Heart left ventricle (tissue), 13 donors: ENCODE results near the gene SCYL1.
"Not testable (repeated sequence)": the region's sequence is repeated elsewhere in the genome, so short reads cannot be mapped to it uniquely, and the experiment has no call there.

Source experiments
- POLR2A ChIP-seq, 2 donors: fragments of 450-650 bp; IDR thresholded peaks; one replicate each; pipeline ENCODE4 v1.6.1; 2017; ENCODE audit warnings: antibody characterized with exemption in 2 of 2, mild to moderate bottlenecking in 2 of 2, moderate library complexity in 2 of 2
- TF ChIP-seq, protein P1 (sequence below), 12 donors: fragments of 200-600 bp; sonication (generic) in 4 of 12; IDR thresholded peaks; one replicate each; pipeline versions ENCODE4 v1.5.0 to v1.8.0; 2018 to 2022; ENCODE audit warnings: antibody characterized with exemption in 12 of 12, mild to moderate bottlenecking in 5 of 12
- donor health status: ischemic (EF 13 %, LVEDD 7.1; RV severe dilation, severe dysfunction).
- donor health status: DM: no; HTN: yes; CAD: no.
- donor health status: DM: no; HTN: no; CAD: no.
- donor health status: ischemic (EF 25% LVEDD 6.9; RV normal size, moderate dysfunction).
- donor health status: ischemic (EF 25% LVEDD 5.7; RV mildly dilated, moderate dysfunction).
- donor health status: ischemic (EF 35%, LVEDD 5.7; RV mildly dilated, moderate dysfunction).
- donor health status: nonischemic (EF 11% LVEDD 7.7; RV severe dilation, severe dysfunction).
- donor health status: DM: yes; HTN: yes; CAD: no.
- donor health status: PGD.
- donor health status: ischemic (EF 29% LVEDD 5.4; RV normal size, mild dysfunction).
- donor health status: nonischemic (EF 23%, LVEDD 6.1; RV moderate dilation, normal function).

DNA sequence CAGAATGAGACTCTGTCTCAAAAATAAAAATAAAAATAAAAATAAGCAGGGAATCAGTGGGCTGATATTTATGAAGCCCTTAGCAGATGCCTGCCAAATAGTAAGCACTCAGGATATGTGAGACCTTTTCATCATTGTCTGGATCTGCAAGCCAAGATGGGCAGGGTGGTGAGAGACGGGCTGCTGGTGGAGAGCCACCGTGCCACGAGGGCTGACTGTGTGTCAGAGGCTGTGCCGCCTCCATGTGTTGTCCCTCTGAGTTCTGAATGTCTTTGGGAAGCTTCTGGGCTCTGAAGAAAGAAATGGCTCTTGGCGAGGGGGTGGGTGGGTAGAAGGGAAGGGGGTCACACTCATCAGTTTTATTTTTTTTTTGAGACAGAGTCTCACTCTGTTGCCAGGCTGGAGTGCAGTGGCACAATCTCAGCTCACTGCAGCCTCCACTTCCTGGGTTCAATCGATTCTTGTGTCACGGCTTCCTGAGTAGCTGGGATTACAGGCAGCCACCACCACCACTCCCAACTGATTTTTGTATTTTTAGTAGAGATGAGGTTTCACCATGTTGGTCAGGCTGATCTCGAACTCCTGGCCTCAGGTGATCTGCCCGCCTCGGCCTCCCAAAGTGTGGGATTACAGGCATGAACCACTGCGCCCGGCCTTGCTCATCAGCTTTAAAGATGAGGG is 40.1 kb downstream of the SCYL1 start:
- TF ChIP-seq, protein P1, sequence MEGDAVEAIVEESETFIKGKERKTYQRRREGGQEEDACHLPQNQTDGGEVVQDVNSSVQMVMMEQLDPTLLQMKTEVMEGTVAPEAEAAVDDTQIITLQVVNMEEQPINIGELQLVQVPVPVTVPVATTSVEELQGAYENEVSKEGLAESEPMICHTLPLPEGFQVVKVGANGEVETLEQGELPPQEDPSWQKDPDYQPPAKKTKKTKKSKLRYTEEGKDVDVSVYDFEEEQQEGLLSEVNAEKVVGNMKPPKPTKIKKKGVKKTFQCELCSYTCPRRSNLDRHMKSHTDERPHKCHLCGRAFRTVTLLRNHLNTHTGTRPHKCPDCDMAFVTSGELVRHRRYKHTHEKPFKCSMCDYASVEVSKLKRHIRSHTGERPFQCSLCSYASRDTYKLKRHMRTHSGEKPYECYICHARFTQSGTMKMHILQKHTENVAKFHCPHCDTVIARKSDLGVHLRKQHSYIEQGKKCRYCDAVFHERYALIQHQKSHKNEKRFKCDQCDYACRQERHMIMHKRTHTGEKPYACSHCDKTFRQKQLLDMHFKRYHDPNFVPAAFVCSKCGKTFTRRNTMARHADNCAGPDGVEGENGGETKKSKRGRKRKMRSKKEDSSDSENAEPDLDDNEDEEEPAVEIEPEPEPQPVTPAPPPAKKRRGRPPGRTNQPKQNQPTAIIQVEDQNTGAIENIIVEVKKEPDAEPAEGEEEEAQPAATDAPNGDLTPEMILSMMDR (IDR thresholded peaks at IDR 0.05) = not testable (repeated sequence)
- not testable (repeated sequence) for TF ChIP-seq POLR2A (IDR thresholded peaks at IDR 0.05)
